ENCODE data around the gene CASP3. TPM values are rescaled to one million over a fixed set of nuclear protein-coding genes. Genes with fewer than 3 reads are reported as not detected.

Gene CASP3
- total RNA-seq, 3 donors from 2014 or later (not counting 1 experiment from before 2014, with no cell fraction given): 20.9 to 35.1 (median 30.2) TPM

DNA sequence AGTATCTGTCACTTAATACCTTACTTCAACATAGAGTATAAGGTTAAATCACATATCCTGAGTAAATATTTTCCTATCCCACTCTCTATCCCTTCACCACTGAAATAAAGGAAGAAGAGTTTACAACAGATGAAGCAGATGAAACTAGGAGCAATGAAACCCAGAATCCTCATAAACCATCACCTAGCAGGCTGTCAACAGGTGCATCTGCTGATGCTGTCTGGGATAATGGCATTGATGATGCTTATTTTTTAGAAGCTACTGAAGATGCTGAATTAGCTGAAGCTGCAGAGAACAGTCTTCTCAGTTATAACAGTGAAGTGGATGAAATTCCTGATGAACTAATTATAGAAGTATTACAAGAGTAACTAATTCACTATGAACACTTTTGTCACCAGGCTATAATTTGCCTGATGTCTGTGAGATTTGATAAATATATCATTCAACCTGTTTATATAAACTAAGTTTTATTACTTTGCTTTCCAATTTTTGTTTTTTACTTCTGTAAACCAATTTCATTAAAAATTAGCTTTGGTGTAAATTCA lies 45.2 kb upstream of the CASP3 start:
- ATAC-seq (no peak), DNase-seq (no peak)
- Mint-ChIP-seq H3K4me1 (no peaks in the 10 kb centered on the region), H3K9me3 (no peaks in the 10 kb centered on the region), H3K36me3 (no peaks in the 10 kb centered on the region), H3K4me3 (no peak overlapping the region), H3K27ac (no peak overlapping the region), H3K27me3 (ENCODE audit: low read depth in 2 of 2) (no peaks in the 10 kb centered on the region)
- H3K4me1 ChIP-seq (ENCODE audit: control insufficient read depth, insufficient read depth, low read length): no peaks in the 10 kb centered on the region
- TF ChIP-seq, protein P1, sequence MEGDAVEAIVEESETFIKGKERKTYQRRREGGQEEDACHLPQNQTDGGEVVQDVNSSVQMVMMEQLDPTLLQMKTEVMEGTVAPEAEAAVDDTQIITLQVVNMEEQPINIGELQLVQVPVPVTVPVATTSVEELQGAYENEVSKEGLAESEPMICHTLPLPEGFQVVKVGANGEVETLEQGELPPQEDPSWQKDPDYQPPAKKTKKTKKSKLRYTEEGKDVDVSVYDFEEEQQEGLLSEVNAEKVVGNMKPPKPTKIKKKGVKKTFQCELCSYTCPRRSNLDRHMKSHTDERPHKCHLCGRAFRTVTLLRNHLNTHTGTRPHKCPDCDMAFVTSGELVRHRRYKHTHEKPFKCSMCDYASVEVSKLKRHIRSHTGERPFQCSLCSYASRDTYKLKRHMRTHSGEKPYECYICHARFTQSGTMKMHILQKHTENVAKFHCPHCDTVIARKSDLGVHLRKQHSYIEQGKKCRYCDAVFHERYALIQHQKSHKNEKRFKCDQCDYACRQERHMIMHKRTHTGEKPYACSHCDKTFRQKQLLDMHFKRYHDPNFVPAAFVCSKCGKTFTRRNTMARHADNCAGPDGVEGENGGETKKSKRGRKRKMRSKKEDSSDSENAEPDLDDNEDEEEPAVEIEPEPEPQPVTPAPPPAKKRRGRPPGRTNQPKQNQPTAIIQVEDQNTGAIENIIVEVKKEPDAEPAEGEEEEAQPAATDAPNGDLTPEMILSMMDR (IDR thresholded peaks at IDR 0.05): no peak
- no peaks in the 10 kb centered on the region for H3K9me3 ChIP-seq (ENCODE audit: control insufficient read depth, insufficient read depth, low read length)
- peaks cover 33% of the 10 kb centered on the region for H3K36me3 ChIP-seq (ENCODE audit: control insufficient read depth, insufficient read depth, low read length)
- intact Hi-C loops (cut with micrococcal nuclease): no loop called here
- no peaks in the 10 kb centered on the region for H3K27me3 ChIP-seq (ENCODE audit: control insufficient read depth, insufficient read depth, low read length)
- H3K4me3 ChIP-seq (ENCODE audit: low read length): no peak overlapping the region
- H3K27ac ChIP-seq (ENCODE audit: low read length): no peak overlapping the region

DNA sequence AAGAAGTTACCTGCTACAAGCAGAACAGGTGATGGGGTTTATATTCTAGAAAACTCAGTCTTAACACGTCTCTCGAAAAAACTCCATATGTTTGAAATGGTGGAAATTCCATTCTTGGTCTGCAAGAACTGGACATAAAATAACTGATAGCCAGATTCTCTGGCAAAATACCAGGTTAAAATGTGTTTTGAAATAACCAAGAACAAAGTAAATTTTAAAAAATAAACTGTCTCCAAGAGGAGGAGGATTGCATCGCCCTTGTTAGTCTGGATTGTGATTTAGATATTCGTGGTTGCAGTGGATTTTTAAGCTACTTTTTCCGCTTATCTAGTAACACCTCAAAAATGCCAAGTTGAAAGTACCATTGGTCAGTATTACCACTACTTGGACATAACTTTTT lies 43.8 kb upstream of the CASP3 start:
- no peaks in the 10 kb centered on the region for H3K27me3 Mint-ChIP-seq (ENCODE audit: low read depth in 2 of 2)
- no peaks in the 10 kb centered on the region for H3K4me1 ChIP-seq (ENCODE audit: control insufficient read depth, insufficient read depth, low read length)
- intact Hi-C loops (cut with micrococcal nuclease): no loop called here
- WGBS (ENCODE audit: insufficient coverage): 100% methylated on average over 2 of the region's 5 CpGs
- no peaks in the 10 kb centered on the region for H3K27me3 ChIP-seq (ENCODE audit: control insufficient read depth, insufficient read depth, low read length)
- no peaks in the 10 kb centered on the region for H3K4me1 Mint-ChIP-seq
- TF ChIP-seq, protein P1 (IDR thresholded peaks at IDR 0.05): no peak
- DNase-seq: no peak
- H3K4me3 Mint-ChIP-seq: no peak overlapping the region
- no peak overlapping the region for H3K27ac Mint-ChIP-seq
- no peak for ATAC-seq
- no peak overlapping the region for H3K27ac ChIP-seq (ENCODE audit: low read length)
- H3K36me3 Mint-ChIP-seq: no peaks in the 10 kb centered on the region
- H3K36me3 ChIP-seq (ENCODE audit: control insufficient read depth, insufficient read depth, low read length): peaks cover 33% of the 10 kb centered on the region
- H3K9me3 ChIP-seq (ENCODE audit: control insufficient read depth, insufficient read depth, low read length): no peaks in the 10 kb centered on the region
- H3K9me3 Mint-ChIP-seq: no peaks in the 10 kb centered on the region
- no peak overlapping the region for H3K4me3 ChIP-seq (ENCODE audit: low read length)

DNA sequence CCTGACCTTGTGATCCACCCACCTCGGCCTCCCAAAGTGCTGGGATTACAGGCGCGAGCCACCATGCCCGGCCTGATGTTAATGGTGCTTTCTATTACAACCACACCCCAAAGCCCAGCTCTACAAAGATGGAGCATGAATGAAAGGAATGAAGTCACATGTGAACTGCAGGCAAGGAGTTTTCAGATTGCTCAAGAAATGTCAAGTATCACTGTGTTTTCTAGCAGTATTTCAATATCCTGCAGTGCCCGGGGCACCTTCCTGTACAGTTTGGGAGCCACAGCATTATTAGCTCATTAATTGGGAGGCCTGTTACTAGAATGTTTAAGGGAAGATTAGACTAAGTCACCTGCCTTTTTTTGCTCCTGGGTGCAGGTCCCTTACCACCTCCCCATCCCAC lies 40.4 kb upstream of the CASP3 start:
- Mint-ChIP-seq H3K4me1 (peaks cover 8% of the 10 kb centered on the region in 2 donors), H3K9me3 (no peaks in the 10 kb centered on the region), H3K27me3 (ENCODE audit: low read depth in 2 of 2) (no peaks in the 10 kb centered on the region), H3K27ac (no peak overlapping the region), H3K4me3 (no peak overlapping the region), H3K36me3 (no peaks in the 10 kb centered on the region)
- 96% methylated on average over 2 of the region's 5 CpGs for WGBS (ENCODE audit: insufficient coverage)
- Histone ChIP-seq H3K27ac (ENCODE audit: low read length) (no peak overlapping the region), H3K4me3 (ENCODE audit: low read length) (no peak overlapping the region), H3K27me3 (ENCODE audit: control insufficient read depth, insufficient read depth, low read length) (no peaks in the 10 kb centered on the region), H3K36me3 (ENCODE audit: control insufficient read depth, insufficient read depth, low read length) (peaks cover 21% of the 10 kb centered on the region), H3K9me3 (ENCODE audit: control insufficient read depth, insufficient read depth, low read length) (no peaks in the 10 kb centered on the region), H3K4me1 (ENCODE audit: control insufficient read depth, insufficient read depth, low read length) (peaks cover 4% of the 10 kb centered on the region)
- ATAC-seq: no peak
- intact Hi-C loops (cut with micrococcal nuclease): no loop called here
- DNase-seq: no peak
- TF ChIP-seq, protein P1 (IDR thresholded peaks at IDR 0.05): no peak

DNA sequence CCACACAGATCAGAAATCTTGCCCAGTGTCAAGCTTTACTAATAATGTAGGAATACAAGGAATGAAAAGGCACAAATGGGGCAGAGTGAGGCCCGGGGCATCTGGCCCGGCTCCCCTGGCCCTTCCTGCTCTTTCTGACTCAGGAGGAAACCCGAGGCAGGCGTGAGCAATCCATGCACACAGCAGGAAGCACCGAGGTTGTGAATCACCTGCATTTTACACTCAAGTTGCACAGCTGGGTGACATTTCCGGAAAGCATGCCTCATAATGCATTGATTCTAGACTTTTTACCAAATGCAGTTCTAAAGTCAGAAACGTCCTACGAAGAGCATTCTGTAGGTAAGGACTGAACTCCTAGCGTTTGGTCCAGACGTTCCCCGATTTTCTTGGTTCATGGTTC lies 39.2 kb upstream of the CASP3 start:
- peaks cover 12% of the 10 kb centered on the region for H3K36me3 ChIP-seq (ENCODE audit: control insufficient read depth, insufficient read depth, low read length)
- 73% methylated on average over 11 of the region's 11 CpGs for WGBS (ENCODE audit: insufficient coverage)

More for the DNA sequence above, 39.2 kb upstream of the CASP3 start:
- Mint-ChIP-seq H3K36me3 (no peaks in the 10 kb centered on the region), H3K9me3 (no peaks in the 10 kb centered on the region), H3K4me3 (no peak overlapping the region), H3K27me3 (ENCODE audit: low read depth in 2 of 2) (no peaks in the 10 kb centered on the region), H3K4me1 (peaks cover 13% of the 10 kb centered on the region in 2 donors), H3K27ac (no peak overlapping the region)
- H3K4me1 ChIP-seq (ENCODE audit: control insufficient read depth, insufficient read depth, low read length): peaks cover 4% of the 10 kb centered on the region
- no peak overlapping the region for H3K27ac ChIP-seq (ENCODE audit: low read length)
- H3K27me3 ChIP-seq (ENCODE audit: control insufficient read depth, insufficient read depth, low read length): no peaks in the 10 kb centered on the region
- DNase-seq (no peak), ATAC-seq (no peak)
- intact Hi-C loops (cut with micrococcal nuclease): no loop called here
- H3K4me3 ChIP-seq (ENCODE audit: low read length): no peak overlapping the region
- no peaks in the 10 kb centered on the region for H3K9me3 ChIP-seq (ENCODE audit: control insufficient read depth, insufficient read depth, low read length)
- TF ChIP-seq, protein P1 (IDR thresholded peaks at IDR 0.05): no peak

Measured in natural killer cell (primary cell).